GM18498 (cell line): ENCODE measurements around the gene PTPRN.
"Not testable (repeated sequence)": the region's sequence is repeated elsewhere in the genome, so short reads cannot be mapped to it uniquely, and the experiment has no call there.

Experiments used
- ATAC-seq: cut with Tn5 transposase; IDR thresholded peaks from one replicate; pipeline ENCODE4 v1.9.1; 2021; ENCODE audit warnings: mild to moderate bottlenecking, moderate library complexity; ENCODE audit not compliant: unreplicated experiment

The PTPRN gene

GRCh38 chr2:219309278-219309677 is at the start of gene PTPRN:
Gene PTPRN, minus strand, starts transcription at chr2:219309401. Its CDS starts 69 bp downstream, at chr2:219309332.
- no peak for ATAC-seq

DNA sequence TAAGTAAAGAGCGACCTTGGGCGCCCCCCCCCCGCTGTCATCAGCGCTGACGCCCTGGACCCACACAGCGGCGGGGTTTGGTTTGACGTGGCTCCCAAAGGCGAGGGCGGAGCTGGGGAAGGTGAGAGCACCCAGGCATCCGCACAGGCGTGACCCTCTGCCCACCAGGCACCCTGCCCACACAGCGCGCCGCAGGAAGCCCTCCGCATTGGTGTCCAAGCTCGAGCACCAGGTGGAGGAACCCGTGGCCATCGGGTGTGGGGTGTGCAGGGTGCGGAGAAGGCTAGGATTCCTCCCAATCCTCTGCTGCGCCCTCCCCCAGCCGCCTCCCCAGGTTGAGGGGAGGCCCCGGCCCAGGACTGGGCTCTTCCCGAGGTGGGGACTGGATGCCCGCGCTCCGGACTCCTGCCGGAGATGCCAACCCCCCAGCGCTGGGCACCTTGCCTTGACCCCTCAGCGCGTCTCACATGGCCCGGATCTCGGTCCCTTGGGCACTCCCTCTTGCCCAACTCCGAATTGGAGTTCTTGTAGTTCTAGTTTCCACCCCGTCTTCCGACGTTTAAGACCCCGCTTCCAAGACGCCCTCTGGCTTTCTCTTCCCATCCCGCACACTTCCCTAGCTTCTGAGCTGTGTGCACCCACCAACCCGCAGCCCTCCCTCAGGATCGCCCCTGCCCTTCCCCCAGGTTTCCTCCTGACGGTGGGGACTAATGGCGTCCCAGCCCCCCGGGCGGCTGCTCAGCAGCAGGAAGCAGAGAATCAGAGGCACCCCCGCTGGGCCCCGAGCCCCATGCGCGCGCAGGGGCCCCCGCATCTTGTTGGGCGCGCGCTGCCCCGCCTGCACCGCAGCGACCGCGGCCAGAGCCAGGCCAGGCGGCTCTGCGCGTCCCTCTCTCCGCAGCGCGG is 49.2 kb upstream of the PTPRN start:
- ATAC-seq = no peak

DNA sequence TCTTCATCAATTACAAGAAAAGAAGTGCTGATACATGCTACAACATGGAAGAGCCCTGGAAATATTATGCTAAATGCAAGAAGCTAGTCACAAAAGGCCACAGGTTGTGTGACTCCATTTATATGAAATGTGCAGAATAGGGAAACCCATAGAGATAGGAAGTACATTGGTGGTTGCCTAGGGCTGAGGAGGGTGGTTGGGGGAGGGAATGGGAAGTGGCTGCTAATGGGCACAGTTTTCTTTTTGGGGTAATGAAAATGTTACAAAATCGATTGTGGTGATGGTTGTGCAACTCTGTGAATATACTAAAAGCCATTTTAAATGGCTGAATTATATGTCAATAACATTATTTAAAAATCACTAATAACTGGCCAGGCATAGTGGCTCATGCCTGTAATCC is 47.6 kb upstream of the PTPRN start:
- ATAC-seq = no peak

- ATAC-seq = no peak
These were observed 45.4 kb upstream of the PTPRN start for GRCh38 chr2:219354582-219354981.

- no peak for ATAC-seq
These were observed 43.9 kb upstream of the PTPRN start for GRCh38 chr2:219353129-219353528.

DNA sequence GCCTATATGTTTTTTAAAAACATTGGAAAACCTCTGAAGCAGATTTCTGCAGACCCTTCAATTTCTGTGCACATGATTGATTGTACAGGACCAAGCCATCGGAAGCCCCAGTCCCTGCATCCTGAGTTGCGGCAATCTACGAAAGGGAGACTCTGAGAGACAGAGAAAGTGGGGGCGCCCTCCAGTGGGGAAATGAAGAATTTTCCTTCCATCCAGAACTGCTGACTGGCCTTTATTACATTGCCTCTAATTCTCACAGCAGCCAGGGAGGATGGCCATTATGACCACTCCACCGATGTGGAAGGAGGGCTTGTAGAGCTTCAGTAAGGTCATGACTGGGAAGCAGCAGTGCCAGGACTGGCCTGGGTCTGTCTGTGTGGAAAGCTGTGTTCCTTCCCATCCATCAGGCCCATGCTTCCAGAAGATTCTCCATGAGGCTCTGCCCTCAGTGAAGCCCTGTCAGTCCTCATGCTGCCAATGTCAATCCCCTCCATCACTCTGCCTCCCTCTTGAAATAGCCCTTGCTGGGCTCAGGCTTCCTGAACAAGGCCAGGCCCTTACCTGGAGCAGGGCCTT is 43.3 kb upstream of the PTPRN start:
- peak; percentile 68 for ATAC-seq

- no peak for ATAC-seq
These were observed 41.6 kb upstream of the PTPRN start for GRCh38 chr2:219350710-219351221.

- ATAC-seq = no peak
These were observed 41.0 kb upstream of the PTPRN start for GRCh38 chr2:219350215-219350614.

DNA sequence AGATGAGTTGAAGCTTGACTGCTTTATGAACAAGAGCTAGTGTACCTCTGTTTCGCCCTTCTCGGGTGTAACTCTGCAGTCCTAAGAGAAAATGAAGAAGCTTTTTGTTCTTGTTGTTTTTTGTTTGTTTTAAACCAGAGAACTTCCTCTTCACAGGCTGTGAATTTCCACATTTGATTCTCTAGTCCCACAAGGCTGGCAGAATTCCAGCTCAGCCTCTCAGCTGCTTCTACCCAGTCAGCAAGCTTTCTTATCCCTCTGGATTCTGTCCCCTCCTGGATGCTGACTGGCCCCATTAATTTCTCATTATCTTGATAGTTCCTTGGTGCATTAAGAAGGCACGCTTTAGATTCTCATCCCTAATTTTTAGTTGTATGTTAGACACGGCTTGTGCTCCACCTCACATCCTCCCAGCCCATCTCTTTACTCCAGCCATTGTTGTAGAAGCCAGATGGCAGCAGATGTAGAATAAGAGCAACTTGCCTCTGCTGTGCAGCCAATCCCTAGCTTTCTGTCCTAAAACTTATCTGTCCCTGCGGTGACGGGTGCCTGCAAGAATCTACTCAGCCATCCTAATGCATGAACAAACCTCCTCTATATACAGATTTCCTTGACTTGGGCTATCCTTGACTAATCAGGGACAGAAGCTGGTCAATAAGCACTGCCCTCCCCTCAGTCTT is 35.7 kb upstream of the PTPRN start:
- ATAC-seq = no peak

DNA sequence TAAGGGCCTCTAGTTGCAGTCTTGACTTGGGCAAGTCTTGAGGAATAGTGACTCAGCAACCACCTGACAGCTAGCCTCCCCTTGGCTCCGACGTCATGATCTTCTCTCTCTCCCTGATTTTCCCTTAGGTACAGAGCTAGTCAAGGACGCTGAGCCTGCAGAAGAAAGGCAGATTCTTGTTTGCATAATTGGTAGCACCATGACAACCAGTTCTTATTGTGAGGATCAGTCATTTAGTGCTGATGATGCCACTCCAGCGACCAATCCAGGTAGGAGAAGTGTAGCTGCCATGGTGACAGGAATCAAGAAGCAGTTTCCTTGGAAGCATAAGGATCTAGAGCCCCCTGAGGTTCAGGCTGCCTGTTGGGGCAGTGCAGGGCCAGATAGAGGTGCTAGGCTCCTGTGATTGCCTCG is 26.2 kb upstream of the PTPRN start:
- no peak for ATAC-seq

GRCh38 chr2:219334076-219334475 is 24.9 kb upstream of the PTPRN start:
- no peak for ATAC-seq

DNA sequence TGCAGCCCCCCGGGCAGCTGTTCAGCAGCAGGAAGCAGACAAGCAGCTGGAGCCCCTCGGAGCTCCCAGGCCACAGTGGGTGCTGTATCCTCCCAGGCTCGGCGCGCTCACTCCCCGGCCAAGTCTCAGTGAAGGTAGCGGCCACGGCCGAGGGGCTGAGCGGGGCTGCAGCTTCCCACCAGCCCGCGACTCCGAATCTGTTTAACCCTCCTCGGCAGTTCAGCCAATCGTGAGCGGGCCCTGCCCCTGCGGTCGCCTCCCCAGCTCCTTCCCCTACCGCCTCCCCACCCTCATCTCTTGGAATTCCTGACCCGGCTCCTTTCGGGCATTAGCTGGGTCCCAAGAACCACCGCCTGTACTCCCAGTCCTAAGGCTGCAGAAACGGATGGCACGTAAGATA is 23.3 kb upstream of the PTPRN start, which contains the start of gene RESP18:
RESP18 (minus strand) TSS at position 203 of the 400 bp plus-strand sequence.
- ATAC-seq = no peak

- no peak for ATAC-seq
These were observed 22.5 kb upstream of the PTPRN start for GRCh38 chr2:219331560-219332213.

GRCh38 chr2:219327719-219328118 is 18.5 kb upstream of the PTPRN start:
- no peak for ATAC-seq

GRCh38 chr2:219325657-219326315 is 16.6 kb upstream of the PTPRN start:
- ATAC-seq = no peak

GRCh38 chr2:219325136-219325535 is 15.9 kb upstream of the PTPRN start:
- ATAC-seq = no peak

GRCh38 chr2:219323434-219323833 is 14.2 kb upstream of the PTPRN start:
- ATAC-seq = no peak

DNA sequence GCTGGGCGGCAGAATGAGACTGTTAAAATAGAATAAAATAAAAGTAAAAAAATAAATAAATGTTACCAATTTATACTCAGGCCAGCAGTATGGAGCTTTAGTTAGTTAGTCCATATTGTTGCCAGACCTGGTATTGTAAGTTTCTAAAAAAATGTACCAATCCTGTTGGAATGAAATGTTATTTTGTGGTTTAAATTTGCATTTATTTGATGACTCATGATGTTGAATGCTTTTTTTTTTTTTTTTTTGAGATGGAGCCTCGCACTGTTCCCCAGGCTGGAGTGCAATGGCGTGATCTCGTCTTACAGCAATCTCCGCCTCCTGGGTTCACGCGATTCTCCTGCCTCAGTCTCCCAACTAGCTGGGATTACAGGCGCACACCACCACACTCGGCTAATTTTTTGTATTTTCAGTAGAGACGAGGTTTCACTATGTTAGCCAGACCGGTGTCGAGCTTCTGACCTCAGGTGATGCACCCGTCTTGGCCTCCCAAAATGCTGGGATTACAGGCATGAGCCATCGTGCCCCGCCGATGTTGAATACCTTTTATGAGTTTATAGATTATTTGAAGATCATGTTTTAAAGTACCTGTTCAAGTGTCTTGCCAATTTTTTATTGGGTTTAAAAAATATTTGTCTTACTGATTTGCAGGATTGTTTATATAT is 5.7 kb upstream of the PTPRN start:
- ATAC-seq = no peak

DNA sequence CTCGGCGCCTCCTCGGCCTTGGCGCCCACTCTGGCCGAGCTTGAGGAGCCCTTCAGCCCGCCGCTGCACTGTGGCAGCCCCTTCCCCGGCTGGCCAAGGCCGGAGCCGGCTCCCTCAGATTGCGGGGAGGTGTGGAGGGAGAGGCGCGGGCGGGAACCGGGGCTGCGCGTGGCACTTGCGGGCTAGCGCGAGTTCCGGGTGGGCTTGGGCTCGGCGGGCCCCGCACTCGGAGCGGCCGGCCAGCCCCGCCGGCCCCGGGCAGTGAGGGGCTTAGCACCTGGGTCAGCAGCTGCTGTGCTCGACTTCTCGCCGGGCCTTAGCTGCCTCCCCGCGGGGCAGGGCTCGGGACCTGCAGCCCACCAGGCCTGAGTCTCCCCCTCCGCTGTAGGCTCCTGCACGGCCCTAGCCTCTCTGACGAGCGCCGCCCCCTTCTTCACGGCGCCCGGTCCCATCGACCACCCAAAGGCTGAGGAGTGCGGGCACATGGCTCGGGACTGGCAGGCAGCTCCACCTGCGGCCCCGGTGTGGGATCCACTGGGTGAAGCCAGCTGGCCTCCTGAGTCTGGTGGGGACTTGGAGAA is 3.6 kb upstream of the PTPRN start:
- ATAC-seq = not testable (repeated sequence)
